K562 (cell line): ENCODE data around the gene UGT2B7.

Experiments used
- FIP1L1 ChIP-seq: fragments of 200-400 bp; formaldehyde crosslinking; IDR thresholded peaks from 2 replicates; pipeline ENCODE4 v1.6.1; 2018; ENCODE audit warnings: mild to moderate bottlenecking, low read depth, low read length; ENCODE audit not compliant: poor library complexity, severe bottlenecking
- HDAC2 ChIP-seq: fragments of 450-650 bp; IDR thresholded peaks from 2 replicates; pipeline ENCODE4 v1.6.1; 2016; ENCODE audit warnings: mild to moderate bottlenecking
- JUND ChIP-seq, 2 experiments: IDR thresholded peaks; 2 replicates in 1 of 2; 3 replicates in 1 of 2; pipeline ENCODE4 v1.6.1; 2011; ENCODE audit warnings: borderline replicate concordance in 2 of 2, low read depth in 2 of 2, low read length in 2 of 2, improper control_type of control experiment in 1 of 2, missing biosample characterization in 1 of 2, missing genetic modification characterization in 1 of 2, missing genetic modification reagents in 1 of 2
- NFRKB ChIP-seq: fragments of 450-650 bp; IDR thresholded peaks from 2 replicates; pipeline ENCODE4 v1.6.1; 2016; ENCODE audit warnings: low read depth
- SPI1 ChIP-seq: IDR thresholded peaks from 2 replicates; pipeline ENCODE4 v1.6.1; 2011; ENCODE audit warnings: low read depth, low read length, control low read depth, borderline replicate concordance

DNA sequence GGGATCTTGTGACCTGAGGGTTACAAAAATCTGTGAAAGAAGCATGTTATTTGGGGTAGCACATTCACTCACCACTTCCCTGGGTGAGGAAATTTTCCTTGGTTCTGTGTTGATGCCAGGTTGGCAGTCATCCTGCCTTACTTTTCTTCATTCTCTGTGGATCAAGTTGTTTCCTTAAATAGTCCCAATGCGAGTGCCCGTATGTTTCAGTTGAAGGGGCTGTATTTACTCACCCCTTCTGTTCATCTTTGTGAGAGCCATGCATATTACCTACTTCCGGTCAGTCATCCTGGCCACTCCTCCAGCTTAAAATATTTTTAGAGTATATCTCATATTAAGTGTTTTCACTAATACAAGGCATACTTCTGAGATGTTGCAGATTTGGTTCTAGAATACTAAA lies 2.6 kb upstream of the UGT2B7 start:
- TF ChIP-seq JUND (IDR thresholded peaks at IDR 0.05; ENCODE audit: borderline replicate concordance, low read depth, low read length) (no peak), JUND (tag; IDR thresholded peaks at IDR 0.05; ENCODE audit: borderline replicate concordance, low read depth, low read length) (no peak), HDAC2 (no peak), NFRKB (no peak), SPI1 (no peak), FIP1L1 (no peak)
